ES-I3 (cell line): Measurements from ENCODE around the gene ZMIZ2.
"Not testable (repeated sequence)": the region's sequence is repeated elsewhere in the genome, so short reads cannot be mapped to it uniquely, and the experiment has no call there.

Source experiments
- H3K36me3 ChIP-seq: 2 replicates; pipeline ENCODE4 v1.6.1; 2013; ENCODE audit warnings: mild to moderate bottlenecking, low read length, control low read depth, moderate library complexity; ENCODE audit not compliant: insufficient read depth
- H3K4me1 ChIP-seq: 2 replicates; pipeline ENCODE4 v1.6.1; 2013; ENCODE audit warnings: mild to moderate bottlenecking, control low read depth, low read length; ENCODE audit not compliant: insufficient read depth
- H3K9ac ChIP-seq: 2 replicates; pipeline ENCODE4 v1.6.1; 2013; ENCODE audit warnings: low read depth, mild to moderate bottlenecking, low read length, moderate library complexity
- H3K9me3 ChIP-seq: 2 replicates; pipeline ENCODE4 v1.6.1; 2013; ENCODE audit warnings: mild to moderate bottlenecking, low read length, moderate library complexity; ENCODE audit not compliant: control insufficient read depth, insufficient read depth

Gene ZMIZ2

GRCh38 chr7:44803828-44804519 lies 55.3 kb downstream of the ZMIZ2 start:
- H3K36me3 ChIP-seq, result peaks cover 32% of the 10 kb centered on the region
- not testable (repeated sequence) for H3K9ac ChIP-seq, H3K4me1 ChIP-seq, H3K9me3 ChIP-seq

GRCh38 chr7:44805950-44806349 lies 57.3 kb downstream of the ZMIZ2 start:
- Histone ChIP-seq H3K4me1 (no peaks in the 10 kb centered on the region), H3K9me3 (no peaks in the 10 kb centered on the region), H3K9ac (no peak overlapping the region), H3K36me3 (peaks cover 17% of the 10 kb centered on the region)

- H3K4me1 ChIP-seq, result no peaks in the 10 kb centered on the region
- H3K9me3 ChIP-seq, result no peaks in the 10 kb centered on the region
- H3K9ac ChIP-seq, result no peak overlapping the region
- no peaks in the 10 kb centered on the region for H3K36me3 ChIP-seq
Observed at GRCh38 chr7:44808914-44809393, 60.3 kb downstream of the ZMIZ2 start.

GRCh38 chr7:44811093-44811492 lies 62.4 kb downstream of the ZMIZ2 start:
- H3K4me1 ChIP-seq, result no peaks in the 10 kb centered on the region

GRCh38 chr7:44811571-44811970 lies 62.9 kb downstream of the ZMIZ2 start:
- H3K36me3 ChIP-seq, result no peaks in the 10 kb centered on the region
- H3K9me3 ChIP-seq, result no peaks in the 10 kb centered on the region
- no peak overlapping the region for H3K9ac ChIP-seq
- no peaks in the 10 kb centered on the region for H3K4me1 ChIP-seq

More at GRCh38 chr7:44811093-44811492, 62.4 kb downstream of the ZMIZ2 start:
- Histone ChIP-seq H3K36me3 (no peaks in the 10 kb centered on the region), H3K9ac (no peak overlapping the region), H3K9me3 (no peaks in the 10 kb centered on the region)

- Histone ChIP-seq H3K4me1 (no peaks in the 10 kb centered on the region), H3K9me3 (no peaks in the 10 kb centered on the region), H3K36me3 (no peaks in the 10 kb centered on the region), H3K9ac (no peak overlapping the region)
Observed at GRCh38 chr7:44814919-44815318, 66.3 kb downstream of the ZMIZ2 start.

- no peaks in the 10 kb centered on the region for H3K9me3 ChIP-seq
Observed at GRCh38 chr7:44819292-44819691, 70.6 kb downstream of the ZMIZ2 start.

More at GRCh38 chr7:44819292-44819691, 70.6 kb downstream of the ZMIZ2 start:
- H3K4me1 ChIP-seq, result peaks cover 4% of the 10 kb centered on the region; the same call in 1 of the 2 replicates
- H3K9ac ChIP-seq, result no peak overlapping the region
- H3K36me3 ChIP-seq, result no peaks in the 10 kb centered on the region
